GM18502 (cell line): Measurements from ENCODE around the gene RMRP.

Experiments
- ATAC-seq: cut with Tn5 transposase; IDR thresholded peaks from one replicate; pipeline ENCODE4 v1.9.1; 2021; ENCODE audit warnings: mild to moderate bottlenecking; ENCODE audit not compliant: unreplicated experiment, poor library complexity

RMRP gene

DNA sequence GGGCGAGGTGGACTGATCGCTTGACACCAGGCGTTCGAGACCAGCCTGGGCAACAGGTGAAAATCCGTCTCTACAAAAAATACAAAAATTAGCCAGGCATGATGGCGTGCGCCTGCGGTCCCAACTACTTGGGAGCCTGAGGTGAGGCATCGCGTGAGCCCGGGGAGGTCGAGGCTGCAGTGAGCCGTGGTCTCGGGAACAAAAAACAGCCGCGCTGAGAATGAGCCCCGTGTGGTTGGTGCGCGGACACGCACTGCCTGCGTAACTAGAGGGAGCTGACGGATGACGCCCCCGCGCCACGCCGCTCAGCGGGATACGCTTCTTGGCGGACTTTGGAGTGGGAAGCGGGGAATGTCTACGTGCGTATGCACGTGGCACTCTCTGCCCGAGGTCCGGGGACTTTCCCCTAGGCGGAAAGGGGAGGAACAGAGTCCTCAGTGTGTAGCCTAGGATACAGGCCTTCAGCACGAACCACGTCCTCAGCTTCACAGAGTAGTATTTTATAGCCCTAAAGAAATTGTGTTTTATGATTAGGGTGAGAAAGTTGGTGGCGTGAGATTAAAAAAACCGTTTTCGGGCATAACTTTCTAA, at the start of gene RMRP:
Gene RMRP (minus strand): TSS at position 474 of the 591 bp plus-strand sequence.
- peak; percentile 84 for ATAC-seq

DNA sequence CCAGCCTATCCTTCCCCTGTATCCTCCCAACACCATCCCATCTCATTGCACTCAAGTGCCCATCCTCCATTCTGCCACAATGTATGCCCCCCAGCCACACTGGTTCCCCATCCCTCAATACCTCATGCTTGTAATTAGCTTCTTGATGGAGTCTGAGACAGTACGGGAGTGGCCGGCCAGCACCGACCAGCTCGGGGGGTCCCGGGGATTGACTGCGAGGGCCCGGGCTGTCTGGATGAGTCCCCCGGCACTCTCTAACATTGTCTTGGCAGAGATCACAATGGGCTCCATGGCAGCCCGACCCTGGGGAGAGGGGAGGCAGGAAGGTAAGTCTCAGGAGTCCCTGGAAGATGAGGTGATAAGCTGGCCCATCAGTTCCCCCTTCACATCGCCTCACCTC, 49.1 kb upstream of the RMRP start:
- ATAC-seq: no peak

DNA sequence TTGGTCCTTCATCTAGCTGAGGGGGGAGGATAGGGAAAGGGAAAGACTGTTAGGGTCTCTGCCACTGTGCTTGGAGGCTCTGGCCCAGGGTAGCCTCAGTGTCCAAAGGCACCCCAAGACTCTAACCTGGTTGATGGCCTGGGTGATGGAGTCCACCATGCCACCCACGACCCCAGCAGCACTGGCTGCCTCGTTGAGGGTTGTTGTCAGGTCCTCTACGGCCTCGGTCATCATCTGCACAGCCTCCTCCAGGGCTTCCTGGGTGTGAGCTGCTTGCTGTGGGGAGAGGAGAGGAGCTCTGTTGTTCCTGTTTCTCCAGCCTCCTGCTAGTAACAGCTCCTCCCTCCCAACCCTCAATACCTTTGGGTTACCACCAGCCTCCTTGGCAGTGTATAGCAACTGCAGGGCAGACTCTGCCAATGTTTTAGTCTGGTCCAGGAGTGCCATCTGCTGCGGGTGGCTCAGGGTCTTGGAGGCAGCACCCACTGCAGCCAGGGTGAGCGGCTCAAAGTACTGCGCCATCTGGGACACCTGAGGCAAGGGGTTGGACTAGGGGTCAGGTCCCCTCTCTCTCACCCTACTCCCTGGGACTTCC, 48.1 kb upstream of the RMRP start:
- ATAC-seq: no peak

DNA sequence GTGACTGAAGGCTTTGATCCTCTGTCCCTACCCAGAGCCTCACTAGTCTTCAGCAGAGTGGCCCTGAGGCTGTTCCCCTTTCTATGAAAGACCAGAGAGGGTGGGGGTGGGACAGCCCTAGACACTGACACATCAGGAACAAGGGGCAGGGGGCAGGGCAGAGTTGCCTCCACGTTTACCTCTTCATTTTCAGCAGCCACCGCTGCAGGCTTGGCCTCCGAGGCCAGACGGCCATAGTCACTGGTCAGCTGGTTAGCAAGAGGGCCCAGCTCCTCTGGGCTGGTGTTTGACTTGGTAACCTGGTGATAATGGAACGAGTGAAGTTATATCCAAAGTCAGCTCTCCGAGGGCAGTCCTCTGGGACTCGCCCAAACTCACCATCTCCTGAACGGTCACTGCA, 47.6 kb upstream of the RMRP start:
- ATAC-seq: no peak

DNA sequence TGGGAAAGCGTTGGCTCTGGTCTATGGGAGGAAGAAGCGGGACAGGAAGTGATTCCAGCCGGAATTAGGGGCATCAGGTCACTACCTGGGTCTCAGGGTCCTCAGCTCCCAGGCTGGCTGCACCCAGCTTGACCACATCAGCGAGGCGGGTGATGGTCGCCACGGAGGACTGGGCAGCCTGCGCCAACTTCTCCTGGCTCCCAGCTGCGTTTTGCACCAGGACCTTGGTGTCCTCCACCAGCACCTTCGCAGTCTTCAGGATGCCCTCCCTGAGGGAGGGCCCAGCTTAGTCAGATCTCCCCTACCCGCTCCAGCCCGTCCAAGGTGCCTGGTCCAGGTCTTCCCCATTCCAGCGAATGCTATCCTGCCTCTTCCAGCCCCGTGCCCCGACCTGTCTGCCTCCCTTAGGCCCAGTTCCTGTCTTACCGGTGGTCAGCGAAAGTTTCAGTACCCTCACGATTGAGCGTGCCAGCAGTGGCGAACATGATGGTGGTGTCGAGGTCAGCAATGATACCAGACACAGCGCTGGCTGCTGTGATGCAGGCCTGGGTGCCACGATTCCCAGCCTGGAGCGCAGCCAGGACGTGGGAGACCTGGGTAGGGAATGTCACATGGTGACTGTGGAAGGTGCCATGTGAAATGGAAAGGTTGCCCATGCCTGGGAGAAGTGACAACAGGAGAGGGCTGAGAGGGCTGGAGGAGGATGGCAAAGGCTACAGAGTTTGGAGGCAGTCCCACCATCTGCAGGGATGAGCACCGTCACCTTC, 46.3 kb upstream of the RMRP start:
- ATAC-seq: no peak

DNA sequence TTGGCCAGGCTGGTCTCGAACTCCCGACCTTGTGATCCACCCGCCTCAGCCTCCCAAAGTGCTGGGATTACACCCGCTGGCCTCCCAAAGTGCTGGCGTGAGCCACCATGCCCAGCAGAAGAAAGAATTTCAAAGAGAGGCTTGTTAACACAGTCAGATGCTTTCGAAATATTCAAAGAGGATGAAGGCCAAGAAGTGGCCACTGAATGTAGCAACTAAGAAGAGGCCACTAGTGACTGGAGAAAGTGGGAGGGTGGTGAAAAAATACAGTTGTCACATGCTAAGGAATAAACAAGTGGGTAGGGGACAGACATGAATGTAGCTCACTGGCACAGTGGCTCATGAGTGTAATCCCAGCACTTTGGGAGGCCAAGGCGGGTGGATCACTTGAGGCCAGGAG, 44.9 kb upstream of the RMRP start:
- no peak for ATAC-seq

DNA sequence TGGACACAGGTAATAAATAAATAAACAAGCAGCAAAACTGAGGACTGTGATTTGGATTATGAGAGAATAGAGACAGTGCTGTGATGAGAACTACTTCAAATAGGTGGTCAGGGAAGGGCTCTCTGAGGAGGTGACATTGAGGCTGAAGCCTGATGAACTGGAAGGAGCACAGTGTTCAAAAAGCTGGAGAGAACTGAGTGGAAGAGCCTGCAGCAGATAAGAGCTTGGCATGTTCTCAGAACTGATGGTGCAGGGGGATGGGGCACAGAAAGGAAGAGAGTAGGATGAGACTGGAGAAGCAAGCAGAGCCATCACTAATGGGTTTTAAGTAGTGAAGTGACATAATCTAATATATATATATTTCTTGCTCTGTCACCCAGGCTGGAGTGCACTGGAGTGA, 43.1 kb upstream of the RMRP start:
- ATAC-seq: no peak

DNA sequence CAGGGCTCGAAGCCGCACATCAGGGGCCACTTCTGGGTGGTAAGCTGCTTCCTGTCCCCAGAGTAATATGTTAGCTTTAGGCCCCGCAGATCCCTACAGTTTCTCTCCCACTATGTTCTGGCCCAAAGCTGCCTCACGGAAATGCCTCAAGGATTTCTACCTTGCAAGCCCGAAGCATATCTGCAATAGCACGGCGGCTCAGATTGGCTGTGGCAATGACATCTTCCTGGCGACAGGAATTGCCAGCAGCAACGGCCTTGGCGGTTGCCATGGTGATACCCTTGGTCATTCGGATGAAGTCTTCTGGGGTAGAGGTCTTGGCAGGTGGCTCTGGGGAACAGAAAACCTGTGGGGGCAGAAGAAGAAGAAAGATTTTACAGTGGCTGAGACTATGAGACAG, 42.2 kb upstream of the RMRP start:
- no peak for ATAC-seq

DNA sequence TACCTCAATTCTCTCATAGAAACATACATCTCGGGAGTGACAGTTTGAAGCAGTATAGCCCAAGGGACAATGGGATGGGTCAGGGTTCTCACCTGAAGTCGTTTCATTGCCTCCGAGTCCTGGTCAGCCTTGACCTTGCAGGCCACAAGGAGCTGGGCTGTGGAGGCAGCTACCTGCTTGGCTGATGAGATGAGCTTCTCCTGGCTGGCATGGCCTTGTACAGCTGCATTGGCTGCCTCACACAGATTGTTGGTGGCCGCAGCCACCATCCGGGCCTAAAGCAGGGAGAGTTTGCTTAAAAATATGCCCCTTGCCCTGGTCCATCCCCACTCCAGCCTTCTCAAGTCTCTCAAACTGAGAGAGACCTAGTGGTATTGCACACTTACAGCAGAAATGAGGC, 40.4 kb upstream of the RMRP start:
- no peak for ATAC-seq

DNA sequence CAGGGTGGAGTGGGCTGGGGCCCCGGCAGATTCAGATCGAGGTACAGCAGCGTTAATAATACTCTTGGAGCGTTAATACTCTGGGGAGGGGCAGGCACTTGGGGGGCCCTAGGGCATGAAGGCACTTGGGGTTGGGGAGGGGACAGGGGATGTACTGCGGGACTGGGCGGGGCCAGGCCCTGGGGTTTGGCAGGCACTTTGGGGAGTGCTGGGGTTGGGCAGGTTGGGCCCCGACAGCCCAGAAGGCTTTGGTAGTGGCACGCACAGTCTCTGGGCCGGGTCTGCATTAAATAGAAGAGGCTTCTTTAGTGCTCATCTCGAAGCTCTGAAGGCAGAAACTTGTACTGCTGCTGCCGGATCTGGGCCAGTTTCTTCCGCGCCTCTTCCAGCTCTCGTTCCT, 39.7 kb upstream of the RMRP start:
- ATAC-seq: no peak

DNA sequence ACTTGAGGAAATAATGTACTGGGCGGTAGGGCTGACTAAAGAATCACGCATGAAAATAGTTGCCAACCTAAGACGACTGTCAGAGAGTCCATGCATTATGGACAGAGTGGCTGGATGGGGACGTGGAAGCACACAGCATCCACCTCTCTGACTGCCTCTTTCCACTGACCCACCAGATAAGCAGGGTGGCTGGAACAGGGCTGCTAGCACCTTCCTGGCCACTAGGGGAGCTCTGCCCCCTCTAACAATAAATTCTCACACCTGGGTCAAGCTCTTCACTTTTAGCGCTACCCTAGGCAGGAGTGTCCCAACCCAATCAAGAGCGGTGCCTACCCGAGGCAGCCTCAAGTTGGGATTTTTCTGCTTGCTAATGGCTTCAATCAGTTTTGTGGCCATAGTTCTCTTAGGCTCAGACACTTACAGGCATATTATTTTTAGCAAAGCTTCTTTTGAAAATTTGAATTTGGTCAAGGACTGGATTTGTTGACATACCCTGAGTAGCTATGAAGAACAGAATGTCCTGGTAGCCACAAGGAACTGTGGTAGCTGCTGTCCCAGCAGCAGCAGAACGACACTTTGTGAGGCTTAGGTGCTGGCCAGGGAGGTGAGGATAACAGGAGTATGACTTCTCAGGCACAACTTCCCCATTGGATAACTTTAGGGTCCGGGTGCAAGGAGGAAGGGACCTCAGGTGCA, 38.8 kb upstream of the RMRP start:
- no peak for ATAC-seq

DNA sequence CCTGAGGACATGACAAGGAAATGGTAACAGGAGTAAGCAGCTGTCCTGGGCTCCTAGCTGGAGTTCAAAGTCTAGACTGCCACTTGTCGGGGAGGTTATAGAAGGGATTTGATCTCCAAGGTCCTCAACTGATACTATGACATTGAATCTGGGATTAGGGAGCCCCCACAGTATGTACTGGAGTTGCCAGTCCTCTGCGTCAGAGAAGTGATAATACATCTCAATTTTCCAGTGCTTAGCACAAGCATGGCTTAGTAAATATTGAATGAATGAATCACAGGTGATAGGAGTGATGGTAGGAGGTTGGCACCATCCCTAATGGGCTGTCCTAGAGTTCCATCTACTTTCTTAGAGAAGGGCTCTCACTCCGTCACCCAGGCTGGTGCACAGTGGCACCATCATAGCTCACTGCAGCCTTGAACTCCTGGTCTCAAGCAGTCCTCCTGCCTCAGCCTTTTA, 38.2 kb upstream of the RMRP start:
- ATAC-seq: no peak

DNA sequence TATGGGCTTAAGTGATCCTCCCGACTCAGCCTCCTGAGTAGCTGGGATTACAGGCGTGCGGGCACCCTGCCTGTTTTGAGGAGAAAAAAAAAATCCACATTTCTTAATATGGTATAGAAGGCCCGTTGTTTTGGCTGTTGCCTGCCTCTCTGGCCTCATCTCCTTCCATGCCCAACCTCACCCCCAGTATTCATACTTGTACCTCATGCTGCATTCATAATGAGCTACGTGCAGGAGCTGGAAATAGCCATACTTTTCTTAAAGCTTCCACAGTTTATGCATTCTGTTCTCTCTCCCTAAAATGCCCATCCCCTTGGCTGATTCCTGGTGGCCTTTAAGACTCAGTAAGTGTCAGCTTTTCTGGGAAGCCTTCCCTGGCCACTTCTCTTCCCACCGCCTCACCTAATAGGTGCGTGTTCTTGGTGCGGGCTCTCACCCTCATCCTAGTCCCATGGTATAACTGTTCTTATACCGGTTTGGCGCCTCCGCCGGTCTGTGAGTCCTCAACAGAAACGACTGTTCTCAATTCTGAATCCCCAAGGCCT, 34.0 kb upstream of the RMRP start:
- no peak for ATAC-seq

DNA sequence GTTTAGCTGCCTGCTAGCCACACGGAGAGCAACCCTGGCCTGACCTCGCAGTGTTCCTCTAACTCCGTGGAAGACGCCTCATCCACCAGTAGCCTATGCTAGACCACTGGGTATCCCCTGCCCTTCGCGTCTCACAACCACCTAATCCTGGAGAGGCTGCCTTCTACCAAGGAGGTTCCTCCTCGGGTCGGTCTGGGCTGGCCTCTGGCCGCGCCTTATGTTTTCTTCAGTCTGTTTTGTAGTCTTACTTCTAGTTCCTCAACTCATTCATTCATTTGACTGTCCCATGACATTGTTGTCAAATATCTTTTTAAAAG, 33.5 kb upstream of the RMRP start:
- no peak for ATAC-seq

DNA sequence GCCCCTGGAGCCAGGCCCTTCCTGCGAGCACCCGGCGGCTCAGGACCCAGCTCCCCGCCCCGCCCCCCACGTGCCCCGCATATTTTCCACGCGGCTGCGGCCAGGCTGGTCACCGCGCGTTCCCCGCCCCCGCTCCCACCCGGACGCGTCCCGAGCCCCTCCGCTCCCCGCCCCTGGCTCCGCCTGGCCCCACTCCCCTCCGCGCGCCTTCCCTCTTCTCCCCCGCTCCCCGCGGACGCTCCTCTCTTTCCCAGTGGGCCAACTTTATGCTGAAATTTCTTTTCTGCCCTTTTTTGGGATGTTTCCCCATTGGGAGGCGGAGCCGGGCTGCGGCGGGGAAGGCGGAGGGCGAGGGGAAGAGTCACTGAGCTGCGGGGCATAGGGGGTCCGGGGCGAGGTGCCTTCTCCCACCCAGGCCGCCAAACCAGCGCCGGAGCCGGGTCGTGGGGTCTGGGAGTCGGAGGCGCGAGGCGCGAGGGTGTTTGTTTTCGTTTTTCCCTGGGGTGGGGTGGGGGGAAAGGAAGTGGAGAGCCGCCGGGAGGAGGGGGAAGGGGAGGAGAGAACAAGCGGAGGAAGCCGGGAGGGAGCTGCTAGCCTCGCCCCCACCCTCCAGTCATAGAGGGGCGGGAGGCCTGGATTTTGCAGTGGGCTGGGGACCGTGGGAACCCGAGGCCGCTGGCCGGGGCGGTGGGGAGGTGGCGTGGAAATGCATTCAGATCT, 33.0 kb upstream of the RMRP start:
- no peak for ATAC-seq

DNA sequence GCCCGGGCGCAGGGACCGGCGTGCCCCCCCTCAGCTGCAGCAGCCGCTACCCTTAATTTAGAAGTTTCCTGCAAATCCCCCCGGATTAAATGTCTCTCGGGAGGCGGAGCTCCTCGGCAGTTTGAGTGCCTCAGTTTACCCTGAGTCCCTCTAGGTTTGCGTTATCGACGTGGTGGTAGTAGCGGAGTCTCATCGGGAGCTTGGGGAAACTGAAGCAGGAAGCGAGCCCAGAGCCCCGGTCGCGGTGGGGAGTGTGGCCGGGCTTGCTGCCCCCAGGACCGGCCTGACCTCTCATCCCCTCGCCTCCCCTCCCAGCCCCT, 32.4 kb upstream of the RMRP start:
- no peak for ATAC-seq

DNA sequence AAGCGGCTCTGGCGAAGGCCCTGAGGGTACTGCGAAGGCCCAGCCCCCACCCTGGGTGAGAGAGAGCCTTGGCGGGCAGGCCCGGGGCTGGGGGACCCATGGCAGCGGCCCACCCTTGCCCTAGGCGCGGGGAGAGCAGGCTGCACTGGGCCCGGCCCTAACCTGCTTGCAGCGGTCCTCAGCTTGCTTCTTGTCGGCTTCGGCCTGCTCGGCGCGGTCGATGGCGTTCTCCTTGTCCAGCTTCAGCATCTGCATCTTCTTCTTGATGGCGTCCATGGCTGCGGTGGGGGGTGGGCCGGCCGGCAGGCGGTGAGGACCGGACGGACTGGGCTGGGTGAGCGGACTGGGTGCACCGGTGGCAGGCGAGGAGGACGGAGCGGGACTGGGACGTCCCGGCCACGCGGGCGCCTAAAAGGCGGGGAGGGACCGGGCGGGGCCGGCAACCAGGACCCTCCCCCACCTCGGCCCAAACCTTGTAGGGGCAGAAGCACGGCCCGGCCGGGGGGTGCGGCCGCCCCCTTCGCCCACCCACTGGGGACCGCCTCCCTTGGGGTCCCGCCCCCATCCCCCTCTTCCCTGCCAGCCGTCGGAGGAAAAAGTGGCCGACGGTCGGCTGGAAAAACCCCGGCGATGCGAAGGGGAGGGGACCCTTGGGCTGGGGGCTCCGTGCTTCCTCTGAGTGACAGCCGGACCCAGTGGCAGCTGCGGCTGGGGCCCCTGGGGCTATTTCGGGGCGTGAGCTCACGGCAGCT, 31.9 kb upstream of the RMRP start, which contains the start of gene TPM2:
Gene TPM2 (minus strand): TSS at position 384 of the 752 bp plus-strand sequence. CDS start 108 bp downstream, at position 276.
- ATAC-seq: no peak

DNA sequence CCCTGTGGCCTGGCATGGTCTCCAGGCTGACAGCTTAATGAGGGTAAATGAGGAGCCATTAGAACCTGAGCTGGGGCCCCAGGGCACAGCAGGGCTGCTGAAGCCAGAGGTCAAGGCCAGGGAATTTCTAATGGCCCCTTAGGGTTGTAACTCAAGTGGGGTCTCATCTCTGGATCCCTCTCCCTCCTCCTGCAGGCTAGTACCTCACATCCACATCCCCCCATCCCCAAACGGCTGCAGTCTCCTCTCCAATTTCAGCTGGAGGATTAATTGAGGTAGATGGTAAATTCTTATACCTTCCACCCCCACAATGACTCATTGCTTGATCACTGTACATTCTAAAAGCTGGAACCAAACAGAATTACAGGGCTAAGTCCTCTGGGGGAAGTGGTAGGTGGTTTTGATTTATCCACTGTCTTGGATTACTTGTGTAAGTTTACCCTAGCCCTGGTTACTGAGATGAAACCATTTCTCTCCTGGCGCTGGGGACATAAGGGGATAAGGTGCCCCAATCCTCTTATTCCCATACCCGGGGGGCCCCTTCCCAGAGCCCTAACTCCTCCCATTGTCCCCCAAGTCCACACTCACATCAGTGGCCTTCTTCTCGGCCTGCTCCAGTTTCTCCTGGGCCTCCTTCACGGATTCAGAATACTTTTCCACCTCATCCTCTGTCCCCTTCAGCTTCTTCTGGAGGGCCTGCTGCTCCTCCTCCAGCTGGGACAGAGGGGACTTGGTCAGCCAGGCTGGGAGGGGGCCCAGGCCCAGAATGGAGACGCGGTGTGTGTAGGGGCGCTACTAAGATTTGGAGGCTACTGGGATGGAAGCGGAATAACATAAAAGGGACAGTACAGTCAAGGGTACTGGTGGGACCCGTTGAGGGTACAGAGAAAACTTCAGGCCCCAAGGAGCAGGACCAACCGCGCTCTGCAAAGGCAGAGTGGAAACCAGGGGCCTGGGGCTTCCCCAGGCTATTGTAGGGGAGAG, 31.0 kb upstream of the RMRP start:
- no peak for ATAC-seq
